HS-27A (cell line): Measurements from ENCODE around the gene ECPAS.
"Not testable (repeated sequence)": the region's sequence is repeated elsewhere in the genome, so short reads cannot be mapped to it uniquely, and the experiment has no call there.

Source experiments
- DNase-seq: peaks from one replicate; pipeline ENCODE4 v3.0.0-alpha.2; 2012; ENCODE audit warnings: low read depth, missing footprints

The ECPAS gene

DNA sequence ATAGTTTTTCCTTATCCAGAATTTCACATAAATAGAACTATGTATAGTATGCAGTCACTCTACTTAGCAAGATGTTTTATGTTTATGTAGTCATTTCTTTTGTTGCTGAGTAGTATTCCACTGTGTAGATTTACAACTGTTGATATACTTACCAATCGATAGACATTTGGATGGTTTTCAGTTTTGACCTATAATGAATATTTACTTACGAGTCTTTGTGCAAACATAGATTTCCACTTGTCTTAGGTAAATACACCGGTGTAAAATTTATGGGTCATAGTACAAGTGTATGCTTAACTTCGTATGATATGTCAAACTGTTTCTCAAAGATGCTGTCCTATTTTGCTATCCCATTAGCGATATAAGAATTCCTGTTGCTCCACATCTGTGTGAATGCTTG, 134.4 kb downstream of the ECPAS start:
- no peak for DNase-seq

GRCh38 chr9:111348821-111349271, 135.3 kb downstream of the ECPAS start:
- DNase-seq: no peak

GRCh38 chr9:111334318-111334863, 149.8 kb downstream of the ECPAS start:
- DNase-seq: not testable (repeated sequence)

GRCh38 chr9:111330124-111330523, 154.1 kb downstream of the ECPAS start, which contains the start of gene OR2K2:
Gene OR2K2 (minus strand): TSS chr9:111330224. CDS start chr9:111328433, 1,791 bp downstream.
- DNase-seq: no peak

- DNase-seq: no peak
Measured at GRCh38 chr9:111320631-111321030, 163.6 kb downstream of the ECPAS start.

DNA sequence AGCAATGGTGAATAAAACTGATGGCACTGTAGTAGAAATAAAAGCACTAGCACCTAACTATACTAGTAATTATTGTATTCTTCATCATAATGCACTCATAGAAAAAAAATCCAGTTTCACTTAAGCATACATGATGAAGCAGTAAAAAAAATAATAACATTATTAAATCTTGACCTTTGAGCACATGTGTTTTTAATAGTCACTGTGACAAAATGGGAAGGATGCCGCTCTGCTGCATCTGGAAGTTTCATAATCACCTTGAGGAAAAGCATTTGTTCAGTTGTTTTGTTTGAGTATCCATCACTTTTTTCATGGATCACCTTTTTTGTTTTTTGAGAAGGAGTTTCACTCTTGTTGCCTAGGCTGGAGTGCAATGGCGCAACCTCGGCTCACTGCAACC, 167.4 kb downstream of the ECPAS start:
- DNase-seq: no peak
